Measurements from ENCODE around the gene ATG2B.

The ATG2B gene

GRCh38 chr14:96362965-96363750 is at the start of gene ATG2B, which contains the start of gene GSKIP:
ATG2B (minus strand) TSS chr14:96363341; CDS start chr14:96362976, 365 bp downstream.
GSKIP (plus strand) TSS chr14:96363526; CDS start chr14:96382248, 18,722 bp downstream.
- peak; percentile 92 for DNase-seq

- no peak for DNase-seq
These were observed 47.0 kb upstream of the ATG2B start for GRCh38 chr14:96410119-96410518.

GRCh38 chr14:96409701-96410100 is 46.6 kb upstream of the ATG2B start:
- DNase-seq, result no peak

- DNase-seq, result no peak
These were observed 45.5 kb upstream of the ATG2B start for GRCh38 chr14:96408608-96409007.

GRCh38 chr14:96407935-96408570 is 44.9 kb upstream of the ATG2B start:
- DNase-seq, result no peak

- DNase-seq, result no peak
These were observed 42.5 kb upstream of the ATG2B start for GRCh38 chr14:96405677-96406076.

GRCh38 chr14:96403409-96403808 is 40.3 kb upstream of the ATG2B start:
- DNase-seq, result no peak

- no peak for DNase-seq
These were observed 37.4 kb upstream of the ATG2B start for GRCh38 chr14:96400495-96400894.

GRCh38 chr14:96399405-96399804 is 36.3 kb upstream of the ATG2B start:
- DNase-seq, result no peak

- no peak for DNase-seq
These were observed 35.8 kb upstream of the ATG2B start for GRCh38 chr14:96398921-96399320.

GRCh38 chr14:96398432-96398831 is 35.3 kb upstream of the ATG2B start:
- no peak for DNase-seq

GRCh38 chr14:96394047-96394815 is 31.1 kb upstream of the ATG2B start:
- DNase-seq, result no peak

GRCh38 chr14:96393071-96393691 is 30.0 kb upstream of the ATG2B start:
- DNase-seq, result no peak

- DNase-seq, result peak; percentile 94
These were observed 28.4 kb upstream of the ATG2B start for GRCh38 chr14:96391293-96392118.

GRCh38 chr14:96390965-96391292 is 27.8 kb upstream of the ATG2B start:
- no peak for DNase-seq

- DNase-seq, result no peak
These were observed 22.2 kb upstream of the ATG2B start for GRCh38 chr14:96385385-96385784.

- no peak for DNase-seq
These were observed 21.6 kb upstream of the ATG2B start for GRCh38 chr14:96384740-96385139.

- DNase-seq, result no peak
These were observed 20.9 kb upstream of the ATG2B start for GRCh38 chr14:96384053-96384452.

GRCh38 chr14:96383445-96383844 is 20.3 kb upstream of the ATG2B start:
- DNase-seq, result peak; percentile 9

GRCh38 chr14:96380735-96381134 is 17.6 kb upstream of the ATG2B start:
- no peak for DNase-seq

- no peak for DNase-seq
These were observed 13.0 kb upstream of the ATG2B start for GRCh38 chr14:96376093-96376492.

- no peak for DNase-seq
These were observed 10.4 kb upstream of the ATG2B start for GRCh38 chr14:96373538-96373937.

Data from fibroblast of skin of right biceps (primary cell).